T1000 (cell line): ENCODE measurements around the gene FKBP6.
"Not testable (repeated sequence)": the region's sequence is repeated elsewhere in the genome, so short reads cannot be mapped to it uniquely, and the experiment has no call there.

Experiments
- DNase-seq: peaks from one replicate; lab custom pipeline; 2025; ENCODE audit warnings: mixed read lengths; lab: John Stamatoyannopoulos, UW

FKBP6 gene, protein sequence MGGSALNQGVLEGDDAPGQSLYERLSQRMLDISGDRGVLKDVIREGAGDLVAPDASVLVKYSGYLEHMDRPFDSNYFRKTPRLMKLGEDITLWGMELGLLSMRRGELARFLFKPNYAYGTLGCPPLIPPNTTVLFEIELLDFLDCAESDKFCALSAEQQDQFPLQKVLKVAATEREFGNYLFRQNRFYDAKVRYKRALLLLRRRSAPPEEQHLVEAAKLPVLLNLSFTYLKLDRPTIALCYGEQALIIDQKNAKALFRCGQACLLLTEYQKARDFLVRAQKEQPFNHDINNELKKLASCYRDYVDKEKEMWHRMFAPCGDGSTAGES

DNA sequence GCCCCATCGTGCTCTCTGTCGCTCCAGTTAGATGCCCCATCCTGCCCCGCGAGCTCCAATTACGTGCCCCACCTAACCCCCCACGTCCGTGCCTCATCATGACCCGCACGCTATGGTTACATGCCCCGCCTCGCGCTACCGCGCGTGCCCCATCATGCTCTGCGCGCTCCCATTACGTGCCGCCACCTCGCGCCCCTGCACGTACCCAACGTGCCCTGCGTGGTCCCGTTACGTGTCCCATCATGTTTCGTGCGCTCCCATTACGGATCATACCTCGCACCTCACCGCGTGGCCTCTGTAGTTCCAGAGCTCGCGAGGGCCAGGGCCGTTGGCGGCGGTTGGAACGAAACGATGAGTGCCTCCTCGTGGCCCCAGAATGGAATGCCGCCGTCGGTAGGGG is at the start of gene FKBP6, which contains the start of gene TRIM50:
FKBP6 (plus strand) TSS at position 240 of the 400 bp plus-strand sequence. CDS start 268 bp downstream, outside the sequence.
TRIM50 (minus strand) TSS at position 161 of the 400 bp plus-strand sequence. CDS start 3,295 bp downstream, outside the sequence.
- DNase-seq: not testable (repeated sequence)

DNA sequence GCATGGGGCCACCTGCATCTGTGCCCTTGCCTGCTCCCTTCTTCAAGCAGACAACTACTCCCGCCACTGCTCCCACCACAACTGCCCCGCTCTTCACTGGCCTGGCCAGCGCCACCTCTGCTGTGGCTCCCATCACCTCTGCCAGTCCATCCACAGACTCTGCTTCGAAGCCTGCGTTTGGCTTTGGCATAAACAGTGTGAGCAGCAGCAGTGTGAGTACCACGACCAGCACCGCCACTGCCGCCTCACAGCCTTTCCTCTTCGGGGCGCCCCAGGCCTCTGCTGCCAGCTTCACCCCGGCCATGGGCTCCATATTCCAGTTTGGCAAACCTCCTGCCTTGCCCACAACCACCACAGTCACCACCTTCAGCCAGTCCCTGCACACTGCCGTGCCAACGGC is 30.7 kb upstream of the FKBP6 start:
- DNase-seq: not testable (repeated sequence)

DNA sequence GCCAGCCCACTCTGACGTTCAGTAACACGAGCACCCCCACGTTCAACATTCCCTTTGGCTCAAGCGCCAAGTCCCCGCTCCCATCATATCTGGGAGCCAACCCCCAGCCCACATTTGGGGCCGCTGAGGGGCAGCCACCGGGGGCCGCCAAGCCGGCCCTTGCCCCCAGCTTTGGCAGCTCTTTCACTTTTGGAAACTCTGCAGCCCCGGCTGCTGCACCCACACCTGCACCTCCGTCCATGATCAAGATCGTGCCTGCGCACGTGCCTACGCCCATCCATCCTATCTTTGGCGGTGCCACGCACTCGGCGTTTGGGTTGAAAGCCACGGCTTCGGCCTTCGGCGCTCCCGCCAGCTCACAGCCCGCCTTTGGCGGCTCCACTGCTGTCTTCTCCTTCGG is 30.3 kb upstream of the FKBP6 start:
- DNase-seq: not testable (repeated sequence)

DNA sequence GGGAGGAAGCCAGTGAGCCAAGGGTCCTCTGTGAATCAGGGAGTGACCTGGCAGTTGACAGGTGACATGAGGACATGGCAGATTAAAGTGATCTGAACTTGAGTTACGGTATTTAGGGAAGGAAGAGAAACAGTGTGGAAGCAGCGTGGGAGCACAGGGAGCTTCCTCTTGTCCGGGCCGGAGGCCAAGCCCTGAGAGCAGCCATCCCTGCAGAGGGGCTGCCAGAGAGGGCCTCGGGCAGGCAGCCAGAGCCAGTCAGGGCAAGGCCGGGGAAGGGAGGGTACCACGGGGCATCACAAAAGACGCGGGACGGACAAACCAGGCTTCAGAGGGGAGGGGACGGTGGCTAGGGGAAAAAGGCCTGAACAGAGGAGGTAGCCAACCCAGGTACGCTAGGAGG is 28.1 kb upstream of the FKBP6 start:
- DNase-seq: not testable (repeated sequence)

DNA sequence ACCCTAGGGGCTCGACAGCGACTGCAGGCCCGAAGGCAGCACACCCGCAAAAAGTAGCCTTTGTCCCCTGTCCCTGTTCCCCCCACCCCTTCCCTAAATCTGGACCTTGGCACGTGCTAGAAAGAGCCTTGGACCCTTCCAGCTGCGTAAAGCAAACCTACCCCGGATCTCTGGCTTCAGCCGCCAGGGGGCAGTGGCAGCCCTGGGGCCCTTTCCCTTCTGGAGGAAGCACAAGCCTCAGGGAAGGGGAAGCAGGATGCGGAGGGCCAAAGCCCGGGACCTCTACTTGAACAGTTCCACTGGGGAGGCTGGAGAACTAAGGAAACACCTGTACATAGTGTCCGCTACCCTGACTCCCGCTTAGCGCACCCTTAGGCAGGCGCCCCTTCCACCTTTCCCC is 26.9 kb upstream of the FKBP6 start:
- DNase-seq: not testable (repeated sequence)

DNA sequence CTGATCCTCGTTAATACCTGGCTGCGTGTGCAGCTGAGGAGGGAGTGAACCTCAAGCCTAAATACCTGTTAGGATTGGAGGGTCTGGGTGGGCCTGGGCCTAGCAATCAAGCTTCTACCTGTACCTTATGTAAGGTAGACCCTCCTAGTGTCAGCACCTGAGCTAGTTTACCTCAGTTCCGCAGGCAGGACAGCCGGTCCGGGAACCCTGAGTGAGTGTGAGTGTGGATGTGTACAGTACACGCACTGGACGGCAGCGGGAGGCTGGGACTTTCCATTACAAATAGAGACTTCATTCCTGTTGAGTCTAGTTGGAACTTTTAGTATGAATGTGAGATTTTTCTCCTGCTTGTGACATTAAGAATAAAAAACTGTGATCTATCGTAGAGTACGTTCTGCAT is 25.1 kb upstream of the FKBP6 start:
- not testable (repeated sequence) for DNase-seq

DNA sequence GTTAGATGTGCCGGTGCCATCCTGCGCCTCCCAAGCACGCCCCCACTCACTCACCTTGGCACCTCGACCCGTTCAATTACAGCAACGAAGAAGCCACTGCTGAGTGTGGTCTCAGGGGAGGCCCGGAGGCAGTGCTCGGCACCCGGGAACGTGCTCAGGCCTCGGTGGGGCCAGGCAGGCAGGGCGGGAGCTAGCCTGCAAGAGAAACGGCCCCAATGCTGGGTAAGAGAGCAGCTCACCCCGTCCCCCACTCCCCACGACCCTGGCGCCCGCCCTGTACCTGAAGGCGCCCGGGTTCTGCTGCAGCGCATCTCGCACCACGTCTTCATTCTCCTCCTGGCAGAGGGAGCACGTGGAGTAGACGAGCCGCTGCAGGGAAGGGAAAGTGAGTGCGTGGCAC is 24.4 kb upstream of the FKBP6 start:
- no peak for DNase-seq

DNA sequence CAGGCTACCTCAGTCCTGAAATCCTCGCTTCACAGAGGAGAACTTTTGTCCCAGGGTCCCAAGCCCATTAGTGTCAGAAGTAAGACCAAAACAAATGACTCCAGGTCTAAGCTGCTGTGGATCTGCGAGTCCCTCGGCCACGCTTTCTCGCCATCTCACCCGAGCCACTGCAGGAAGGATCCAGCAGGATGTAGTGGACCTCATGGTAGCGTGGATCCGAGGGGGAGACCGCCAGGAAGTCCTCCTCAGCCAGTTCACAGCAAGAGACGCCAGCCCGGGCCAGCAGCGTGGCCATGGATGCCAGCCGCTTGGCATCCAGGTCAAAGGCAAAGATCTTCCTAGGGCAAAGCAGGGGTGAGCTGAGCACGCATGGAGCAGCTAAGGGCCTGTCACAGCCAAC is 23.9 kb upstream of the FKBP6 start:
- DNase-seq: no peak

DNA sequence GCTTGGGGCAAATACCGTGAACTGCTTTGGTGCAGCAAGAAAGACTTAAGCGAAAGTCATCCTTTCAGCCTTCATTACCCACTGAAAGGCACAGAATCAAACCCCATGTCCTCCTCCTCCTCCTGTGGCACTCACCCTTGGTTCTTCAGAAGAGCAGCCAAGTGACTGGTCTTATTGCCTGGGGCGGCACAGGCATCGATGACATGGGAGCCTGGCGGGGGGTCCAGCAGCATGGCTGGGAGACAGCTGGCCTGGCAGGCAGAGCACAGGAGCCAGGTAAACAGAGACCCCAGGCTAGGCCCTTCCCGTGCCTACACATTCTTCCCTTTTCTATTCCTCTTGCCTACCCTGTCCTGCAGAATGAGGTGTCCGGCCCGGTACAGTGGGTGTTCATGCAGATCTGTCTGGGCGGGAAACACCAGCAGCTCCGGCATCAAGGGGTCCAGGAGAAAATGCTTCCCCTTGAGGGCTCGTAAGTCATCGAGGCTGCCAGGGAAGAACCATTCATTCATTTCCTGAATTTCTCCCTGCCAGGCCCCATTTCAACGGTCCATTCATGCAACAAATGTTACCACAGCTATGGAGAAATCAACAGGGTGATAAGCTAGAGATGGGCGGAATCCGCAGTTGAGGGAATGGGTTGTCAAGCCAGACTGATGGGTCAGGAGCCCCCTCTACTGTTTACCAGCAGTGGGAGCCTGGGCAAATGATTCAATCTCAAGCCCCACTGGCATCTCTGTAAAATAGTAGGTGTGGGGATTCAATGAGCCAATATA is 23.2 kb upstream of the FKBP6 start:
- DNase-seq: not testable (repeated sequence)

DNA sequence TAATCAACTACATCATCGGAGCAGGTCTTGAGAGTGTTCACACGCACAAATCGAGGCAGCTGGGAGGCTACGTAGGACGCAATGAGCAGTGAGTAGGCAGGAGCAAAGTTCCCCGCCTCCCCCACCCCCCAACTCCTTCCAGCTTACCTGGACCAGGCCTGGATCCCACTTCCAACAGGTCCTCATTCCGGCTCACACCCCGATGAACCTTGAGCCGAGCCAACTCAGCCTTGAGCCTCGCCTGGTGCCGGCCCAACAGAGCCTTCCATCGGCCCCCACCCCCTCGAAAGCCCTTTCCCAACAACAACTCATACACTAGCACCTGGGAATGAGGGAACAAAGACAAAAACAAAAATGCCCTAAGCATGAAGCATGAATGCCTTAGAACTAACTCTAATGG is 20.5 kb upstream of the FKBP6 start:
- no peak for DNase-seq

DNA sequence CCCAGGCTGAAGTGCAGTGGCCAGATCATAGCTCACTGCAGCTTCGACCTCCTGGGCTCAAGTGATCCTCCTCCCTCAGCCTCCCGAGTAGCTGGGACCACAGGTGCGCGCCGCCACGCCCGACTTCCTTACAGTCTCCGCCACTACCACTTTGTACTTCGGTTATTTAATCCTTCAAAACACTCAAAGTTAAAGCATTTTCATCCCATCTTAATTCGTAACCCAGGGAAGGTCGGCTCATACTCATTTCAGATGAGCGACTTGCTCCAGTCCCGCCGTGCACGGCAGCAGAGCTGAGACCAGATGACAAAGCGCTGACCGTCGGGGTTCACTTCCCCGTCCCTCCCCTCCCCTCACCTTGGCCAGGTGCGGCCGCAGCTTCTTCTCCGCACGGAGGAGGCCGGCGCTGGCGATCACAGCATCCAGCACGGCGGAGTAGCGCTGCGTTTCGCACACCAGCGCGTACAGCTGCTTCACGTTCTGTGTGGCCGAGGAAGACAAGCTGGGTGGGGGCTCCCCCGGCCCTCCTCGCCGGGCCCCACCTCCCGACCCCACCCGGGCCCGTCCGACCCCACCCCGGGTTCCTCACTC is 19.8 kb upstream of the FKBP6 start:
- no peak for DNase-seq

DNA sequence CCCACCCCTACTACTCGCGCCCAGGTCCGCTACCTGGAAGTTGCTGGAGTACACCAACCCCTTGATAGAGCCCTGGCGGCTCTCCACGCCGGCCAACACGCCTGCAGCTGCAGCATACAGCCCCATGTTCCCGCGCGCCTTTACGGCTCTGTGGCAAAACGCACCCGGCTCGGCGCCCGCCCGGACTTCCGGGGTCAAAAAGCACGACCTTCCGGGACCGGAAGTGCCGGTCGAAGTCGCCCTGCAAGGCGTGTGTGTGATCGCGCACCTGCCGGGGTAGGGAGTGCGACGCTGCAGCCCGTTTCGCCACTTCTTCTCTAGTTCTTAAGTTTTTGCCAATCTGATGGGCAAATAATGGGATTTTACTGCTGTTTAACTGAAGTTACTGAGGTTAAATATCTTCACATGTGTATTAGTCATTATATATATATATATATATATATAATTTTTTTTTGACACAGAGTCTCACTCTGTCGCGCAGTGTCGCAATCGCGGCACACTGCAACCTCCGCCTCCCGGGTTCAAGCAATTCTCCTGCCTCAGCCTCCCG is 19.2 kb upstream of the FKBP6 start, which contains the start of gene NSUN5:
NSUN5 (minus strand) TSS at position 162 of the 550 bp plus-strand sequence; CDS start at position 126, 36 bp downstream.
- peak; percentile 20 for DNase-seq

DNA sequence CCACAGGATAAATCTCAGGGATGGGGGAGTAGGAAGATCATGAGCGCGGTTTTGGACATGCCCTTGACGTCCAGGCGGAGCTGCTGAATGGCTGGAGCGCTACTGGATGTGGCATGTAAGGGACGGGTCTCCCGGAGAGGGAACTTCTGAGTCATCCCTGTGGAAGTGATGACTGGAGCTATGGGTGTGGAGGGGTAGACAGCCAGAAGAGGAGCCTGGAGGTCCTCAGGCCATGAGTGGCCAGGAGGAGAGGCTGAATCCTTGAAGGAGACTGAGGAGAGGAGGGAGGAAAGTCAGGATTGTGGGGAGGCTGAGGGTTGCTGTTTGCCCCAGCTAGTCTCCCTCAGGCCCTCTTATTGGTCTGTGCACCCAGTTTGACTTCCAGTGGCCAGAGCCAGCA is 16.5 kb upstream of the FKBP6 start:
- DNase-seq: not testable (repeated sequence)

DNA sequence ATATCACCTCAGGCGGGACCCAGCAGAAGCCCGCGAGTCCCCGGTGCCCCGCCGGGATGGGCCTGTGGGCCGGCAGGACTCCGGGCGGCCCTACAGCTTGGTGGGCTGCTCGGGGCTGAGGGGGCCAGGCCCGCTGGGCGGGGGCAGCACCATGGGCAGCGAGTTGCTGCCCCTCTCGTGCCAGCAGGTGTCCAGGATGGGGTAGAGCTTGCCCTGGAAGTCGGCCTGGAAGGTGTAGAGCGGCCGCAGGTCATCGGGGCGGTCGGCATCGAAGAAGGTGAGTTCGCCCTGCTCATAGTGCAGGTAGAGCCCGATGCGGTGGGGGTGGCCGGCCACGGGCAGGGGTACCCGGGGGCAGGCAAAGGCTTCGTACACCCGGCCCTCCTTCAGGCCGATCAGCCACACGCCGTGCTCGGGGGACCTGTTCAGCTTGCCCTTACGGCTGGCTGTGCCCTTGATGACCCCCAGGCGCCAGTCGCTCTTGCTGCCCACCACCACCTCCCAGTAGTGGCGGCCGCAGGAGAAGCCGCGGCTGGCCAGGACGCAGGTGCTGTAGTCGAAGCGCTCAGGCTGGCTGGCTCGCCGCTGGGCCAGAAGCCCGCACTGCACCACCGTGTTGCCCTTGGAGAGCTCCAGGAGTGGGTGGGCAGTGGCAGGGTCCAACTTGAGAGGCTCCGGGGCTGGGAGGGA is 15.0 kb upstream of the FKBP6 start:
- DNase-seq: no peak

DNA sequence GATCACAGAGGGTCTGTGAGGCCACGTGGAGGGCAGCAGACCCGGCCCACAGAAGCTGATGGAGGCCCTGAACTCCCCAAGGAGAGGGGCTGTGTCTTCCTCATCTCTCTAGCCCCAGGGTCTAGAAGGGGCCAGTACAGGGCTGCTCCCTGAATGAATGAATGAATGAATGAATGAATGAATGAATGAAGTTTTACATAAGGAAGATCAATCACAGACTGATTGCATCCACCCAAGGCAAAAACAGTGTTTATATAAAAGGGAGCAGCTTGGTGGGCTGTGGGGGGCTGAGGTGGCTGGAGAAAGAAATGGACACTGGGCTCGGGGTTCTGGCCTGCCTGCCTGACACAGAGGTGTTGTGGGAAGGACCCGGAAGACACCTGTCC is 14.4 kb upstream of the FKBP6 start:
- no peak for DNase-seq

DNA sequence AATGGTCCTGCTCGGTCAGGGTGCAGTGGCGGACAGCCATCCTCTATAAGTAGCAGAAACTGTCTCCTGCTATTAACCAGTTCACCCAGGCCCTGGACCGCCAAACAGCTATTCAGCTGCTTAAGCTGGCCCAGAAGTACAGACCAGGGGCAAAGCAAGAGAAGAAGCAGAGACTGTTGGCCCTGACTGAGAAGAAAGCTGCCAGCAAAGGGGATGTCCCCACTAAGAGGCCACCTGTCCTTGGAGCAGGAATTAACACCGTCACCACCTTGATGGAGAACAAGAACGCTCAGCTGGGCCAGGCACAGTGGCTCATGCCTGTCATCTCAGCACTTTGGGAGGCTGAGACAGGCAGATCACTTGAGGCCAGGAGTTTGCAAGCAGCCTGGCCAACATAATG is 13.7 kb upstream of the FKBP6 start:
- DNase-seq: no peak

DNA sequence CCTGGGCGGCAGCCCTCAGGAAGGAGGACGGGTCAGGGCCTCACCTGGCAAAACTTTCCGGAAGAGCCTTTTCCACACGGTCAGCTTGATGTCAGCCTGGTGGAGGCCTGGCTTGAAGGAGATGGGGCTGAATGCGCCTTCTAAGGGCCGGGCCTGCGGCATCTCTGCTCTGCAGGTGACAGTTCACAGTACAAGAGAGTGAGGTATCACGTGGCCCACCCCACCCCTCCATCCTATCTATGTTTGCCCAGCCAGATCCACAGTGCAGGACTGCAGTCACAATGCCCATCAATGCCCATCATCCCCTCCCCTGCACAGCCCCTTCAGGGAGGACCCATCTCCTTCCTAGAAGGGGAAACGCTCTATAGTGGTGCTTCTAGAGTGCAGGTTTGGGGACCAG is 11.4 kb upstream of the FKBP6 start:
- DNase-seq: no peak

DNA sequence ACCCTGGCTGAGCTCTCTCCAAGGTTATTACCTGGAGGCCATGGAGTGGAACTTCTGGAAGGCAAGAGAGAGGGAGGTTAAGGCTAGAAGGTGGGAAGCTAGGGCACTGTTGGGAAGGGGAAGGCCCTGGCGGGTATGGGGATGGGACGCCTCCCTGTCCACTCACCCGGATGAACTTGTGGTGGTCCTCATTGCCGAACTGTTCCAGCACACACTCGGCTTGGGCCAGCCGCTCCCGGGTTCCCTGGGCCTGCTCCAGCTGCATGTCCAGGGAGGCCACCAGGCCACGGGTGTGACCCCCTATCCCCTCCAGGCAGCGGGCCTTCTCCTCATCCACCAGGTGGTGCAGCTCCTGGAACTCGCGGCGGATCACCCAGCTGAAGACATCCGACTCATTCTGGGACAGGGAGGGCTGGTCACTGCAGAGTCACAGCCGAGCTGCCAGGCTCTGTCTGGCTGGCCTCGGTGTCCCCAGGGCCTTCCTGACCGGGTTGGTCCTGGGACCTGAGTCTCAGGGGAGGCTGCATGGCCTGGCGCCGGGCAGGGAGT is 9.2 kb upstream of the FKBP6 start:
- DNase-seq: not testable (repeated sequence)

DNA sequence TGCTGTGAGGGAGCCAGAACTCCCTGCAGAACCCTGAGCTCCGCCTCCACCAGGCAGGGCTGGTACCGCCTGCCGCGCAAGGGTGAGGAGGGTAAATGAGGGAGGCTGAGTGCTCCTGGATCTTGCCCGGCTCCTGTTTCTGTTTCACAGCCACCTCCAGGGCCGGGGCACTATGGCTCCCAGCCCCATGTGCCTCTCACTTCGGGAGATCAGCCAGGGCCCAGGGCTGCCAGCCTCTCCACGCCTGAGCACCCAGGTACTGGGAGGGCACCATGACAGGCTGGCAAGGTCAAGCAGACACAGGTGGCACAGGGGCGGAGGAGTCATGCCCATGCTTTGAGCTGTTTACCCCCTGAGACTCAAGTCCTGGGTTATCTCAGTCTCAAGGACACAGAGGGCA is 8.4 kb upstream of the FKBP6 start:
- not testable (repeated sequence) for DNase-seq

DNA sequence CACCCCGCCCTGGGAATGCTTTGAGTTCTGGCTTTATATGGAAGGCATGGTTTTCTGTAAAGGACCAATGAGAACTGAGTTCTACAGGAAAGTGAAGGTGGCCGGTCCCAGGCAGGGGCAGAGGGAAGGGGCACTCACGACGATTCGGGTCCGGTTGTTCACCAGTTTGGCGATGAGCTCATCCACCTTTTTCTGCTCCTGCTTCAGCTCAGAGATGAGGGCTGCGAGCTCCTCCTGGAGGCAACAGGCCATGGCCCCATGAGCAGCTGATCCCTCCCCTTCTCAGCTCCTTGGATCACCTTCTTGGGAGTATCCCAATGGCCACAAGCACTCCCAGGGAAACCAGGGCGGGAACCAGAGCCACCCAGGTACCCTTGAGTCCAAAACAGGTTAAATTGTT is 8.0 kb upstream of the FKBP6 start:
- not testable (repeated sequence) for DNase-seq

DNA sequence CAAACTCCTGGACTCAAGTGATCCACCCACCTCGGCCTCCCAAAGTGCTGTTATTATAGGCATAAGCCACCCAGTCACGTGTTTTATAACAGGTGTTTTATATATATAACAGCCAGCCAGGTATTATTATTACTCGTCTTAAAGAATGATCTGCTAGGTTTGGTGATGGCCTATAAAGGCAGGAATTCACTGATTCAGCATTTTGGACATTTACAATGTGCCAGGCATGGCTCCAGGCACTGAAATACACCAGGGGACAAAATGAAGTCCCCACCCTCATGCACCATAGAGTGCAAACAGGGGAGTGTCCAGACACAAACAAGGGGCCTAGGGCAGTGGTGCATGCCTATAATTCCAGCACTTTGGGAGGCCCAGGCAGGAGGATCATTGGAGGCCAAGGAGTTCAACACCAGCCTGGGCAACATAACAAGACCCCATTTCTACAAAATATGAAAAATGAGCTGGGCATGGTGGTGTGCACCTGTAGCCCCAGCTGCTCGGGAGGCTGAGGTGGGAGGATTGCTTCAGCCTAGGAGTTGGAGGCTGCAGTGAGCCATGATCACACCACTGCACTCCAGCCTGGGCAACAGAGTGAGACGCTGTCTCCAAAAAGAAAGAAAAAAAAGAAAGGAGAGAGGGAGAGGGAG is 4.4 kb upstream of the FKBP6 start:
- DNase-seq: not testable (repeated sequence)
